Panc1 (cell line): ENCODE measurements around the gene PARVB. TPM values are rescaled to one million over a fixed set of nuclear protein-coding genes. Genes with fewer than 3 reads are reported as not detected.

Experiments used
- ATAC-seq: fragments of 200-7000 bp; cut with Tn5 transposase; 2 replicates; pipeline ENCODE4 v1.9.1; 2020; ENCODE audit warnings: mild to moderate bottlenecking, moderate library complexity
- BruUV-seq: library from RNA; stranded (reverse); fragments of 400-500 nt; replicated peaks from 2 replicates; lab custom pipeline; 2021; lab: Mats Ljungman, UMichigan
- CTCF ChIA-PET: fragments of 300-600 bp; sonication (Branson Sonifier 250); formaldehyde crosslinking; loops from one replicate; lab custom pipeline; 2022; ENCODE audit warnings: antibody characterized with exemption; lab: Charles Lee
- POLR2A ChIA-PET: fragments of 300-600 bp; sonication (Branson Sonifier 250); formaldehyde crosslinking; loops from one replicate; lab custom pipeline; 2022; ENCODE audit warnings: antibody characterized with exemption; lab: Charles Lee
- DNase-seq: peaks from one replicate; pipeline ENCODE4 v3.0.0-alpha.2; 2010; ENCODE audit warnings: low read depth, low spot score
- H3K27ac ChIP-seq: 2 replicates; pipeline ENCODE4 v1.5.1; 2011; ENCODE audit warnings: mild to moderate bottlenecking, low read length, inconsistent platforms
- H3K27me3 ChIP-seq: fragments of 200-500 bp; sonication (Bioruptor generic); 2 replicates; pipeline ENCODE4 v1.6.0; 2014; ENCODE audit warnings: low read length, inconsistent platforms; ENCODE audit not compliant: control insufficient read depth, insufficient read depth
- H3K36me3 ChIP-seq: fragments of 200-500 bp; sonication (Bioruptor generic); 2 replicates; pipeline ENCODE4 v1.5.1; 2014; ENCODE audit warnings: inconsistent platforms, mild to moderate bottlenecking, low read length, moderate library complexity; ENCODE audit not compliant: control insufficient read depth, insufficient read depth
- H3K4me1 ChIP-seq: 2 replicates; pipeline ENCODE4 v1.5.1; 2011; ENCODE audit warnings: inconsistent platforms, mild to moderate bottlenecking, low read length, moderate library complexity; ENCODE audit not compliant: control insufficient read depth, insufficient read depth
- H3K4me3 ChIP-seq, 2 experiments: 2 replicates each; pipeline ENCODE4 v1.5.1; 2011 to 2012; ENCODE audit warnings: low read depth in 2 of 2, low read length in 2 of 2, mild to moderate bottlenecking in 2 of 2, inconsistent platforms in 1 of 2, moderate library complexity in 1 of 2
- H3K9me3 ChIP-seq: fragments of 200-500 bp; sonication (Bioruptor generic); 2 replicates; pipeline ENCODE4 v1.5.1; 2014; ENCODE audit warnings: low read depth, mild to moderate bottlenecking, inconsistent platforms, low read length, moderate library complexity; ENCODE audit not compliant: control insufficient read depth, insufficient read depth
- POLR2AphosphoS5 ChIP-seq: IDR thresholded peaks from 2 replicates; pipeline ENCODE4 v1.6.1; 2012; ENCODE audit warnings: mild to moderate bottlenecking, low read depth, low read length, moderate library complexity
- SIN3A ChIP-seq: IDR thresholded peaks from 2 replicates; pipeline ENCODE4 v1.6.1; 2012; ENCODE audit warnings: low read depth, mild to moderate bottlenecking, low read length, moderate library complexity, borderline replicate concordance; ENCODE audit not compliant: insufficient read depth
- TCF7L2 ChIP-seq: IDR thresholded peaks from 2 replicates; pipeline ENCODE4 v1.6.1; 2011; ENCODE audit warnings: mild to moderate bottlenecking, low read depth, low read length, inconsistent platforms
- in situ Hi-C: cut with HindIII; loops from 2 replicates; pipeline ENCODE4 v1.10.0; 2016; ENCODE audit warnings: low sequenced_read_pairs, low pct_unique_long_range_greater_than_20kb
- intact Hi-C: fragments of 100-400 bp; cut with micrococcal nuclease; formaldehyde crosslinking; loops from one replicate; pipeline ENCODE4 v1.10.0; 2022; ENCODE audit not compliant: unreplicated experiment
- total RNA-seq: library from RNA; stranded (reverse); gene quantifications from one replicate; pipeline ENCODE4 v1.2.1, GENCODE V29; 2021; ENCODE audit not compliant: unreplicated experiment
- TF ChIP-seq, protein P1 (sequence below), 2 experiments: IDR thresholded peaks; 2 replicates each; pipeline ENCODE4 v1.6.1; 2011 to 2012; ENCODE audit warnings: low read depth in 2 of 2, control low read depth in 1 of 2, low read length in 1 of 2, mild to moderate bottlenecking in 1 of 2, moderate library complexity in 1 of 2; ENCODE audit not compliant: insufficient read depth in 1 of 2
- TF ChIP-seq, protein P2 (sequence below): fragments of 450-650 bp; IDR thresholded peaks from 2 replicates; pipeline ENCODE4 v1.5.1; 2017; ENCODE audit warnings: mild to moderate bottlenecking

The PARVB gene
- total RNA-seq, 1 experiment from 2014 or later = 28.1 TPM

DNA sequence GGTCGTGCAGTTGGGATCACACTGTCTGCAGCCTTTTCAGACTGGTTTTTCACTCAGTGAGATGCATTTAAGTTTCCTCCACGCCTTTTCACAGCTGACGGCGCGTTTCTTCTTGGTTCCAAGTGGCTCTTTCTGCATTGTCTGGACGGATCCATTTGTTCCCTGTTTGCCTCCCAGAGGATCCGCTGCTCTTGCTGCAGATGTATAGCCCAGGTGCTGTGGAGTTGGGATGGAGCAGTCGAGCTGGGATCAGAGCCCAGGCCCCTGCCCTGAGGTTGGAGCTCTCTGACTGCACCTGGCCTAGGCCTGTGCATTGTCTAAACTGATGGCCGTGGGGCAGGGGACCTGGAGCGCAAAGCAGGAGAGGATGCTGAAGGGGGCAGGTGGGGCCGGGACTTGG is 51.6 kb downstream of the PARVB start:
- Histone ChIP-seq H3K36me3 (no peaks in the 10 kb centered on the region), H3K4me3 (no peak overlapping the region), H3K27me3 (no peaks in the 10 kb centered on the region), H3K27ac (no peak overlapping the region), H3K4me1 (no peaks in the 10 kb centered on the region), H3K9me3 (no peaks in the 10 kb centered on the region)
- DNase-seq = no peak
- TF ChIP-seq, protein P1, sequence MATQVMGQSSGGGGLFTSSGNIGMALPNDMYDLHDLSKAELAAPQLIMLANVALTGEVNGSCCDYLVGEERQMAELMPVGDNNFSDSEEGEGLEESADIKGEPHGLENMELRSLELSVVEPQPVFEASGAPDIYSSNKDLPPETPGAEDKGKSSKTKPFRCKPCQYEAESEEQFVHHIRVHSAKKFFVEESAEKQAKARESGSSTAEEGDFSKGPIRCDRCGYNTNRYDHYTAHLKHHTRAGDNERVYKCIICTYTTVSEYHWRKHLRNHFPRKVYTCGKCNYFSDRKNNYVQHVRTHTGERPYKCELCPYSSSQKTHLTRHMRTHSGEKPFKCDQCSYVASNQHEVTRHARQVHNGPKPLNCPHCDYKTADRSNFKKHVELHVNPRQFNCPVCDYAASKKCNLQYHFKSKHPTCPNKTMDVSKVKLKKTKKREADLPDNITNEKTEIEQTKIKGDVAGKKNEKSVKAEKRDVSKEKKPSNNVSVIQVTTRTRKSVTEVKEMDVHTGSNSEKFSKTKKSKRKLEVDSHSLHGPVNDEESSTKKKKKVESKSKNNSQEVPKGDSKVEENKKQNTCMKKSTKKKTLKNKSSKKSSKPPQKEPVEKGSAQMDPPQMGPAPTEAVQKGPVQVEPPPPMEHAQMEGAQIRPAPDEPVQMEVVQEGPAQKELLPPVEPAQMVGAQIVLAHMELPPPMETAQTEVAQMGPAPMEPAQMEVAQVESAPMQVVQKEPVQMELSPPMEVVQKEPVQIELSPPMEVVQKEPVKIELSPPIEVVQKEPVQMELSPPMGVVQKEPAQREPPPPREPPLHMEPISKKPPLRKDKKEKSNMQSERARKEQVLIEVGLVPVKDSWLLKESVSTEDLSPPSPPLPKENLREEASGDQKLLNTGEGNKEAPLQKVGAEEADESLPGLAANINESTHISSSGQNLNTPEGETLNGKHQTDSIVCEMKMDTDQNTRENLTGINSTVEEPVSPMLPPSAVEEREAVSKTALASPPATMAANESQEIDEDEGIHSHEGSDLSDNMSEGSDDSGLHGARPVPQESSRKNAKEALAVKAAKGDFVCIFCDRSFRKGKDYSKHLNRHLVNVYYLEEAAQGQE (IDR thresholded peaks at IDR 0.05; ENCODE audit: insufficient read depth in 1 of 2, low read depth in 2 of 2, low read length in 1 of 2) = no peak
- TF ChIP-seq TCF7L2 = no peak
- no peak for TF ChIP-seq POLR2AphosphoS5
- TF ChIP-seq, protein P2, sequence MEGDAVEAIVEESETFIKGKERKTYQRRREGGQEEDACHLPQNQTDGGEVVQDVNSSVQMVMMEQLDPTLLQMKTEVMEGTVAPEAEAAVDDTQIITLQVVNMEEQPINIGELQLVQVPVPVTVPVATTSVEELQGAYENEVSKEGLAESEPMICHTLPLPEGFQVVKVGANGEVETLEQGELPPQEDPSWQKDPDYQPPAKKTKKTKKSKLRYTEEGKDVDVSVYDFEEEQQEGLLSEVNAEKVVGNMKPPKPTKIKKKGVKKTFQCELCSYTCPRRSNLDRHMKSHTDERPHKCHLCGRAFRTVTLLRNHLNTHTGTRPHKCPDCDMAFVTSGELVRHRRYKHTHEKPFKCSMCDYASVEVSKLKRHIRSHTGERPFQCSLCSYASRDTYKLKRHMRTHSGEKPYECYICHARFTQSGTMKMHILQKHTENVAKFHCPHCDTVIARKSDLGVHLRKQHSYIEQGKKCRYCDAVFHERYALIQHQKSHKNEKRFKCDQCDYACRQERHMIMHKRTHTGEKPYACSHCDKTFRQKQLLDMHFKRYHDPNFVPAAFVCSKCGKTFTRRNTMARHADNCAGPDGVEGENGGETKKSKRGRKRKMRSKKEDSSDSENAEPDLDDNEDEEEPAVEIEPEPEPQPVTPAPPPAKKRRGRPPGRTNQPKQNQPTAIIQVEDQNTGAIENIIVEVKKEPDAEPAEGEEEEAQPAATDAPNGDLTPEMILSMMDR = no peak
- TF ChIP-seq SIN3A = no peak
- ATAC-seq = no peak
- ChIA-PET CTCF (no interaction called here), POLR2A (no interaction called here)
- intact Hi-C loops = no loop called here
- BruUV-seq = no TSS peak
- in situ Hi-C loops = no loop called here

DNA sequence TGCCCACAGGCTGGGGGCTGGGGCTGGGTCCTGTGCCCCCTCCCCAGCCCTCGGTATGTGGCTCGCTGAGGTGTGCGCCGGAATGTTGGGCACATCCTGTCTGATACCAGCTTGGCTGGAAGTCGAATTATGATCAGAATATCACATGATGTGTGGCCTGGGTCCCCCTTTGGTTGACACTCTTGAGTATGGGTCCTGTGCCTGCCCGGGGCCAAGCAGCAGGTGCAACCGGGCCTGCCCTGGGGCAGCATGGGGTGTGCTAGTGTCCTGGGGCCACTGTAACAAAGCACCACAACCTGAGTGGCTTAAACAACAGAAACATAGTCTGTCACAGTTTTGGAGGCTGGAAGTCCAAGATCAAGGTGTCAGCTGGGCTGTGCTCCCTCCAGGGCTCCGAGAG is 52.7 kb downstream of the PARVB start:
- no peaks in the 10 kb centered on the region for H3K27me3 ChIP-seq
- no peaks in the 10 kb centered on the region for H3K9me3 ChIP-seq
- no peak overlapping the region for H3K27ac ChIP-seq
- ChIA-PET CTCF (no interaction called here), POLR2A (no interaction called here)
- no peak overlapping the region for H3K4me3 ChIP-seq
- TF ChIP-seq, protein P2 = no peak
- TF ChIP-seq SIN3A (no peak), POLR2AphosphoS5 (no peak), TCF7L2 (no peak)
- TF ChIP-seq, protein P1 (IDR thresholded peaks at IDR 0.05; ENCODE audit: insufficient read depth in 1 of 2, low read depth in 2 of 2, low read length in 1 of 2) = no peak
- H3K36me3 ChIP-seq = no peaks in the 10 kb centered on the region
- DNase-seq = no peak
- no peak for ATAC-seq
- BruUV-seq = no TSS peak
- in situ Hi-C loops (no loop called here), intact Hi-C loops (no loop called here)
- no peaks in the 10 kb centered on the region for H3K4me1 ChIP-seq
